Adrenal gland (tissue), 12 donors: ENCODE data around the gene OTOF. TPM values are rescaled to one million over a fixed set of nuclear protein-coding genes. Genes with fewer than 3 reads are reported as not detected.

Experiments
- DNase-seq, 7 donors: peaks; one replicate each; pipeline ENCODE4 v3.0.0-alpha.2; 2019 to 2020
- H3K27ac ChIP-seq, 5 donors: fragments of 200-600 bp; sonication (generic) in 4 of 5; 1 replicate in 3 of 5; 2 replicates in 2 of 5; pipeline versions ENCODE4 v1.5.1 to v1.8.0; 2016 to 2020; ENCODE audit warnings: mild to moderate bottlenecking in 1 of 5
- H3K27me3 ChIP-seq: fragments of 200-600 bp; 2 replicates; pipeline ENCODE4 v1.8.0; 2021
- H3K36me3 ChIP-seq, 2 donors: fragments of 200-600 bp; replicated peaks in 1 of 2; 1 replicate in 1 of 2; 2 replicates in 1 of 2; pipeline versions ENCODE4 v1.5.1 to v1.8.0; 2018 to 2022
- H3K4me1 ChIP-seq, 2 donors: fragments of 200-600 bp; replicated peaks in 1 of 2; 1 replicate in 1 of 2; 2 replicates in 1 of 2; pipeline versions ENCODE4 v1.5.1 to v1.8.0; 2018 to 2021
- H3K4me3 ChIP-seq, 4 donors: fragments of 200-600 bp; sonication (generic) in 3 of 4; one replicate each; pipeline ENCODE4 v1.5.1; 2016 to 2018
- H3K9me3 ChIP-seq, 3 donors: fragments of 200-600 bp; sonication (generic) in 1 of 3; replicated peaks in 1 of 3; 1 replicate in 2 of 3; 2 replicates in 1 of 3; pipeline versions ENCODE4 v1.5.1 to v1.8.0; 2016 to 2021
- CTCF ChIP-seq, 6 experiments: fragments of 450-650 bp in 4 of 6; fragments of 200-600 bp in 2 of 6; sonication (generic) in 1 of 6; IDR thresholded peaks; 1 replicate in 5 of 6; 2 replicates in 1 of 6; pipeline versions ENCODE4 v1.5.1 to v1.8.0; 2016 to 2021; ENCODE audit warnings: antibody characterized with exemption in 6 of 6, mild to moderate bottlenecking in 2 of 6, moderate library complexity in 1 of 6
- POLR2A ChIP-seq, 2 donors: fragments of 450-650 bp; IDR thresholded peaks; one replicate each; pipeline ENCODE4 v1.6.1; 2017; ENCODE audit warnings: antibody characterized with exemption in 2 of 2, mild to moderate bottlenecking in 2 of 2, moderate library complexity in 1 of 2
- WGBS, 4 donors: extraction: QIAGEN DNeasy Blood & Tissue Kit in 2 of 4; methylation state at CpG; one replicate each; pipeline versions ENCODE4 v1.1.5 to v1.1.7; 2013 to 2017; 5-methylcytosine and 5-hydroxymethylcytosine counted together
- intact Hi-C, 2 donors: fragments of 100-400 bp; cut with DNase I; formaldehyde crosslinking; loops; one replicate each; pipeline versions ENCODE4 v1.14.1 to v1.15.0; 2022 to 2023
- polyA plus RNA-seq, 3 donors: library from polyadenylated mRNA; stranded (reverse); fragments of 200-250 nt in 2 of 3; fragments of 350-450 nt in 1 of 3; fragmentation: Illumina TruSeq in 1 of 3; extraction: RNeasy Lipid Tissue Mini Kit (QIAGEN cat#74804) in 1 of 3; gene quantifications; one replicate each; pipeline ENCODE4 v1.2.3, GENCODE V29; 2013 to 2014
- total RNA-seq, 9 donors: library from RNA; depleted of rRNA in 4 of 9; stranded (reverse); fragments of >200 nt in 4 of 9; fragments of 120-200 nt in 1 of 9; fragmentation: NEBNext Ultra II Directional in 1 of 9; extraction: Animal tissue kit (Norgen Biotek cat#: 25700) in 1 of 9; gene quantifications; one replicate each; pipeline versions ENCODE4 v1.1.0 to v1.2.4, GENCODE V29; 2013 to 2023
- donor health status: healthy with polysubstance abuse.
- donor health status: Bipolar disorder and iron deficiency.
- donor health status: DM: yes; HTN: yes; CAD: no.
- donor health status: DM: no; HTN: no; CAD: no.
- donor health status: DM: no; HTN: no; CAD: no.
- donor health status: DM: yes; HTN: yes; CAD: no.

Gene OTOF
- total and polyA plus RNA-seq, 12 donors: 0.18 to 2.0 (median 1.1) TPM

GRCh38 chr2:26442707-26443106 lies 35.2 kb downstream of the OTOF start:
- TF ChIP-seq POLR2A (IDR thresholded peaks at IDR 0.05): no peak
- TF ChIP-seq CTCF (IDR thresholded peaks at IDR 0.05): no peak
- H3K9me3 ChIP-seq: no peaks in the 10 kb centered on the region
- no peaks in the 10 kb centered on the region for H3K27me3 ChIP-seq
- 78 to 86% (median 80%) methylated on average over 3 of the region's 3 CpGs for WGBS, 4 donors
- H3K27ac ChIP-seq: no peak overlapping the region
- H3K4me1 ChIP-seq: no peaks in the 10 kb centered on the region
- H3K4me3 ChIP-seq: no peak overlapping the region
- intact Hi-C loops: no loop called here
- DNase-seq: no peak
- no peaks in the 10 kb centered on the region for H3K36me3 ChIP-seq

GRCh38 chr2:26442301-26442700 lies 35.6 kb downstream of the OTOF start:
- H3K27me3 ChIP-seq: no peaks in the 10 kb centered on the region

GRCh38 chr2:26438926-26439325 lies 39.0 kb downstream of the OTOF start:
- Histone ChIP-seq H3K4me1 (no peaks in the 10 kb centered on the region), H3K9me3 (no peaks in the 10 kb centered on the region), H3K27ac (no peak overlapping the region), H3K36me3 (no peaks in the 10 kb centered on the region), H3K27me3 (no peaks in the 10 kb centered on the region), H3K4me3 (no peak overlapping the region)
- no peak for TF ChIP-seq POLR2A (IDR thresholded peaks at IDR 0.05)
- no peak for TF ChIP-seq CTCF (IDR thresholded peaks at IDR 0.05)
- WGBS, 4 donors: 66 to 70% (median 69%) methylated on average over 5 of the region's 5 CpGs
- no peak for DNase-seq
- intact Hi-C loops: no loop called here

More at GRCh38 chr2:26442301-26442700, 35.6 kb downstream of the OTOF start:
- 90 to 100% (median 95%) methylated on average over 2 of the region's 2 CpGs for WGBS, 4 donors
- H3K4me1 ChIP-seq: no peaks in the 10 kb centered on the region
- TF ChIP-seq POLR2A (IDR thresholded peaks at IDR 0.05): no peak
- no peak for TF ChIP-seq CTCF (IDR thresholded peaks at IDR 0.05)
- no peak for DNase-seq
- no peaks in the 10 kb centered on the region for H3K9me3 ChIP-seq
- no peak overlapping the region for H3K4me3 ChIP-seq
- no peak overlapping the region for H3K27ac ChIP-seq
- no peaks in the 10 kb centered on the region for H3K36me3 ChIP-seq
- intact Hi-C loops: no loop called here

- H3K4me1 ChIP-seq: no peaks in the 10 kb centered on the region
- H3K27me3 ChIP-seq: no peaks in the 10 kb centered on the region
- intact Hi-C loops: no loop called here
- H3K4me3 ChIP-seq: no peak overlapping the region
- WGBS, 4 donors: 72 to 77% (median 74%) methylated on average over 8 of the region's 8 CpGs
- no peak for TF ChIP-seq CTCF (IDR thresholded peaks at IDR 0.05)
- no peak for TF ChIP-seq POLR2A (IDR thresholded peaks at IDR 0.05)
- H3K36me3 ChIP-seq: no peaks in the 10 kb centered on the region
- H3K27ac ChIP-seq: no peak overlapping the region
- H3K9me3 ChIP-seq: no peaks in the 10 kb centered on the region
- no peak for DNase-seq
These were observed 39.4 kb downstream of the OTOF start for GRCh38 chr2:26438526-26438925.
